GM23338 (cell line): ENCODE results near the gene AQP7.
"Not testable (repeated sequence)": the region's sequence is repeated elsewhere in the genome, so short reads cannot be mapped to it uniquely, and the experiment has no call there.

Source experiments
- EZH2 ChIP-seq: fragments of 200-600 bp; sonication (generic); IDR thresholded peaks from one replicate; pipeline ENCODE4 v1.8.0; 2017; ENCODE audit warnings: antibody characterized with exemption, mild to moderate bottlenecking, low read depth; ENCODE audit not compliant: unreplicated experiment
- POLR2AphosphoS5 ChIP-seq: IDR thresholded peaks from 2 replicates; pipeline ENCODE4 v1.6.1; 2016; ENCODE audit warnings: antibody characterized with exemption, low read depth
- TF ChIP-seq, protein P1 (sequence below), 2 experiments: fragments of 200-600 bp in 1 of 2; sonication (generic) in 1 of 2; conservative IDR thresholded peaks; 2 replicates each; pipeline versions ENCODE4 v1.5.1 to v1.6.1; 2016 to 2017; ENCODE audit warnings: antibody characterized with exemption in 2 of 2, low read depth in 2 of 2, mild to moderate bottlenecking in 2 of 2, moderate library complexity in 1 of 2

DNA sequence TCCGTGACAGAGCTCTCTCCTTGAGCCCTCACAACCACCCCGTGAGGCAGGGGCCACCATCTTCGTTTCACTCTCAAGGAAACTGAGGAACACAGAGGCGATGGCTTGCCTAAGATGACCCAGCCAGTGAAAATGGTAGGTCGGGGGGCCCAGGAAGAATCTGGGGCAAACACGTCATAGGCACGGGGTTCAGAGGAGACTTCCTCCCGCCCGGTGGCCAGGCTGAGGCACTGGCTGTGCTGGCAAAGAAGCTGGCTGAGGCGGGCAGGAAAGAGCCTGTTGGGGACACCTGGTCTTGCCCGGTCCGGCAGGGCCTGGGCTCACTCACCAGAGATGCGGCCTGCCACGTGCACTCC, 15.7 kb downstream of the AQP7 start:
- TF ChIP-seq, protein P1, sequence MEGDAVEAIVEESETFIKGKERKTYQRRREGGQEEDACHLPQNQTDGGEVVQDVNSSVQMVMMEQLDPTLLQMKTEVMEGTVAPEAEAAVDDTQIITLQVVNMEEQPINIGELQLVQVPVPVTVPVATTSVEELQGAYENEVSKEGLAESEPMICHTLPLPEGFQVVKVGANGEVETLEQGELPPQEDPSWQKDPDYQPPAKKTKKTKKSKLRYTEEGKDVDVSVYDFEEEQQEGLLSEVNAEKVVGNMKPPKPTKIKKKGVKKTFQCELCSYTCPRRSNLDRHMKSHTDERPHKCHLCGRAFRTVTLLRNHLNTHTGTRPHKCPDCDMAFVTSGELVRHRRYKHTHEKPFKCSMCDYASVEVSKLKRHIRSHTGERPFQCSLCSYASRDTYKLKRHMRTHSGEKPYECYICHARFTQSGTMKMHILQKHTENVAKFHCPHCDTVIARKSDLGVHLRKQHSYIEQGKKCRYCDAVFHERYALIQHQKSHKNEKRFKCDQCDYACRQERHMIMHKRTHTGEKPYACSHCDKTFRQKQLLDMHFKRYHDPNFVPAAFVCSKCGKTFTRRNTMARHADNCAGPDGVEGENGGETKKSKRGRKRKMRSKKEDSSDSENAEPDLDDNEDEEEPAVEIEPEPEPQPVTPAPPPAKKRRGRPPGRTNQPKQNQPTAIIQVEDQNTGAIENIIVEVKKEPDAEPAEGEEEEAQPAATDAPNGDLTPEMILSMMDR (conservative IDR thresholded peaks at IDR 0.05; ENCODE audit: low read depth in 2 of 2) = not testable (repeated sequence)
- TF ChIP-seq EZH2, POLR2AphosphoS5: not testable (repeated sequence)
